Neural progenitor cell (in vitro differentiated cells): ENCODE data around the gene TIMM22. TPM values are rescaled to one million over a fixed set of nuclear protein-coding genes. Genes with fewer than 3 reads are reported as not detected.

ENCODE experiments used
- DNase-seq: peaks from one replicate; pipeline ENCODE4 v3.0.0-alpha.2; 2016; ENCODE audit warnings: low spot score
- H2AFZ ChIP-seq: fragments of 200-600 bp; sonication (generic); replicated peaks from 2 replicates; pipeline ENCODE4 v1.6.1; 2016; ENCODE audit warnings: antibody characterized with exemption
- H3F3A ChIP-seq: fragments of 200-600 bp; sonication (generic); 2 replicates; pipeline ENCODE4 v1.6.1; 2016; ENCODE audit warnings: antibody characterized with exemption, low read depth
- H3K27ac ChIP-seq: fragments of 200-600 bp; sonication (generic); 2 replicates; pipeline ENCODE4 v1.5.1; 2016; ENCODE audit warnings: mild to moderate bottlenecking
- H3K27me3 ChIP-seq: fragments of 200-600 bp; sonication (generic); 2 replicates; pipeline ENCODE4 v1.6.1; 2016; ENCODE audit warnings: mild to moderate bottlenecking, moderate library complexity
- H3K36me3 ChIP-seq: fragments of 200-600 bp; sonication (generic); 2 replicates; pipeline ENCODE4 v1.5.1; 2016
- H3K4me1 ChIP-seq: fragments of 200-600 bp; sonication (generic); 2 replicates; pipeline ENCODE4 v1.6.1; 2016; ENCODE audit warnings: mixed run types
- H3K4me2 ChIP-seq: fragments of 200-600 bp; sonication (generic); 2 replicates; pipeline ENCODE4 v1.6.1; 2016
- H3K4me3 ChIP-seq: fragments of 200-600 bp; sonication (generic); 2 replicates; pipeline ENCODE4 v1.5.1; 2016
- H3K79me2 ChIP-seq: fragments of 200-600 bp; sonication (generic); 2 replicates; pipeline ENCODE4 v1.6.1; 2016; ENCODE audit warnings: low read depth
- H3K9ac ChIP-seq: fragments of 200-600 bp; sonication (generic); 2 replicates; pipeline ENCODE4 v1.6.1; 2016
- H3K9me3 ChIP-seq: fragments of 200-600 bp; sonication (generic); 2 replicates; pipeline ENCODE4 v1.5.1; 2016; ENCODE audit warnings: low read depth
- H4K20me1 ChIP-seq: fragments of 200-600 bp; sonication (generic); 2 replicates; pipeline ENCODE4 v1.6.1; 2016; ENCODE audit warnings: low read depth
- H3K27ac Mint-ChIP-seq: 3 replicates; pipeline ENCODE4 v1.8.0; 2021; ENCODE audit warnings: mixed read lengths
- H3K27me3 Mint-ChIP-seq: 2 replicates; pipeline ENCODE4 v1.8.0; 2022; ENCODE audit warnings: low read depth, mild to moderate bottlenecking, inconsistent platforms, moderate library complexity, mixed read lengths; ENCODE audit not compliant: insufficient read depth
- H3K36me3 Mint-ChIP-seq: 3 replicates; pipeline ENCODE4 v1.8.0; 2021; ENCODE audit warnings: mixed read lengths
- H3K4me1 Mint-ChIP-seq: 3 replicates; pipeline ENCODE4 v1.8.0; 2021; ENCODE audit warnings: mixed read lengths
- H3K4me3 Mint-ChIP-seq: 3 replicates; pipeline ENCODE4 v1.8.0; 2021; ENCODE audit warnings: mild to moderate bottlenecking, moderate library complexity, mixed read lengths
- H3K9me3 Mint-ChIP-seq: 3 replicates; pipeline ENCODE4 v1.8.0; 2020; ENCODE audit warnings: mixed read lengths
- EZH2 ChIP-seq: fragments of 200-600 bp; sonication (generic); IDR thresholded peaks from 2 replicates; pipeline ENCODE4 v1.6.1; 2017; ENCODE audit warnings: antibody characterized with exemption, mild to moderate bottlenecking, moderate library complexity
- EZH2phosphoT487 ChIP-seq: fragments of 200-600 bp; sonication (generic); IDR thresholded peaks from 2 replicates; pipeline ENCODE4 v1.6.1; 2017; ENCODE audit warnings: antibody characterized with exemption
- total RNA-seq: library from RNA; depleted of rRNA; stranded (reverse); fragments of >200 nt; gene quantifications from 2 replicates; pipeline ENCODE4 v1.2.3, GENCODE V29; 2015; ENCODE audit warnings: low replicate concordance
- TF ChIP-seq, protein P1 (sequence below): fragments of 200-600 bp; sonication (generic); IDR thresholded peaks from 2 replicates; pipeline ENCODE4 v1.5.1; 2017; ENCODE audit warnings: antibody characterized with exemption, mild to moderate bottlenecking

The TIMM22 gene
- total RNA-seq, 1 donor from 2014 or later = 11.7 TPM

DNA sequence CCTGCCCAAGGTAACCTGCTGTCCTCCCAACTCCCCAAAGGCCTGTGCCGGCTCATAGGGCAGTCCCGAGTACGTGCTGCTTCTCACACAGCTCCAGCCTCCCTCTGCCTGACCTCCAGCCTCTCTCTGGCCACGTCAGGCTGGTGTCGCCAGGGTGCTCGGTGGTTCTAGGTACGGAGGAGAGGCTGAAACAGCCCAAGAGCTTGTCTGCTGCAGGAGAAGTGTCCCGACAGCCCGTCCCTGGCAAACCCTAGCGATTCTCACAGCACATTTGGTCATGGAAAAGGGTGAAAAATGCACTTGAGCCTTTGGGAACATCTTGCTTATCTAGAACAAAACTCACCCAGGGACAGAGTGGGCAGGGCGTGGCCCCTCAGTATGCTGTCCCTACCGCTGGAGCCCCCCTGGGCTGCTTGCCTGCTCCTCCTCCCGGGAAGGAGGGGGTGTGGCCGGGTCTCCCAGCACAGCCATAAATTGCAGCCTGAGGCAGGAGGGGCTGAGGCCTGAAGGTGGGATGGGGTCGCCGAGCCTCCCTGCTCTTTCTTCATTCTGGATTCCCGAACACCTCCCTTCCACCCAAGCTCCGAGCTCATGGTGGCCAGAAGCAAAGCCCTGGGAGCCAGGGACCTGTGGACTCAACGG, 40.4 kb downstream of the TIMM22 start:
- peaks cover 17% of the 10 kb centered on the region for H3K4me1 ChIP-seq
- H4K20me1 ChIP-seq = peaks cover 8% of the 10 kb centered on the region
- Mint-ChIP-seq H3K9me3 (no peaks in the 10 kb centered on the region), H3K36me3 (peaks cover 8% of the 10 kb centered on the region), H3K4me1 (peaks cover 25% of the 10 kb centered on the region), H3K4me3 (no peak overlapping the region), H3K27me3 (peaks cover 7% of the 10 kb centered on the region), H3K27ac (no peak overlapping the region)
- no peaks in the 10 kb centered on the region for H3K79me2 ChIP-seq
- H3K27ac ChIP-seq = no peak overlapping the region
- TF ChIP-seq, protein P1, sequence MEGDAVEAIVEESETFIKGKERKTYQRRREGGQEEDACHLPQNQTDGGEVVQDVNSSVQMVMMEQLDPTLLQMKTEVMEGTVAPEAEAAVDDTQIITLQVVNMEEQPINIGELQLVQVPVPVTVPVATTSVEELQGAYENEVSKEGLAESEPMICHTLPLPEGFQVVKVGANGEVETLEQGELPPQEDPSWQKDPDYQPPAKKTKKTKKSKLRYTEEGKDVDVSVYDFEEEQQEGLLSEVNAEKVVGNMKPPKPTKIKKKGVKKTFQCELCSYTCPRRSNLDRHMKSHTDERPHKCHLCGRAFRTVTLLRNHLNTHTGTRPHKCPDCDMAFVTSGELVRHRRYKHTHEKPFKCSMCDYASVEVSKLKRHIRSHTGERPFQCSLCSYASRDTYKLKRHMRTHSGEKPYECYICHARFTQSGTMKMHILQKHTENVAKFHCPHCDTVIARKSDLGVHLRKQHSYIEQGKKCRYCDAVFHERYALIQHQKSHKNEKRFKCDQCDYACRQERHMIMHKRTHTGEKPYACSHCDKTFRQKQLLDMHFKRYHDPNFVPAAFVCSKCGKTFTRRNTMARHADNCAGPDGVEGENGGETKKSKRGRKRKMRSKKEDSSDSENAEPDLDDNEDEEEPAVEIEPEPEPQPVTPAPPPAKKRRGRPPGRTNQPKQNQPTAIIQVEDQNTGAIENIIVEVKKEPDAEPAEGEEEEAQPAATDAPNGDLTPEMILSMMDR = no peak
- TF ChIP-seq EZH2 = no peak
- no peak for TF ChIP-seq EZH2phosphoT487
- no peaks in the 10 kb centered on the region for H3F3A ChIP-seq
- H3K4me2 ChIP-seq = no peak overlapping the region
- H3K27me3 ChIP-seq = peaks cover 6% of the 10 kb centered on the region
- H3K9me3 ChIP-seq = no peaks in the 10 kb centered on the region
- DNase-seq = no peak
- no peaks in the 10 kb centered on the region for H3K36me3 ChIP-seq
- no peak overlapping the region for H3K4me3 ChIP-seq
- no peak overlapping the region for H2AFZ ChIP-seq
- H3K9ac ChIP-seq = no peak overlapping the region

DNA sequence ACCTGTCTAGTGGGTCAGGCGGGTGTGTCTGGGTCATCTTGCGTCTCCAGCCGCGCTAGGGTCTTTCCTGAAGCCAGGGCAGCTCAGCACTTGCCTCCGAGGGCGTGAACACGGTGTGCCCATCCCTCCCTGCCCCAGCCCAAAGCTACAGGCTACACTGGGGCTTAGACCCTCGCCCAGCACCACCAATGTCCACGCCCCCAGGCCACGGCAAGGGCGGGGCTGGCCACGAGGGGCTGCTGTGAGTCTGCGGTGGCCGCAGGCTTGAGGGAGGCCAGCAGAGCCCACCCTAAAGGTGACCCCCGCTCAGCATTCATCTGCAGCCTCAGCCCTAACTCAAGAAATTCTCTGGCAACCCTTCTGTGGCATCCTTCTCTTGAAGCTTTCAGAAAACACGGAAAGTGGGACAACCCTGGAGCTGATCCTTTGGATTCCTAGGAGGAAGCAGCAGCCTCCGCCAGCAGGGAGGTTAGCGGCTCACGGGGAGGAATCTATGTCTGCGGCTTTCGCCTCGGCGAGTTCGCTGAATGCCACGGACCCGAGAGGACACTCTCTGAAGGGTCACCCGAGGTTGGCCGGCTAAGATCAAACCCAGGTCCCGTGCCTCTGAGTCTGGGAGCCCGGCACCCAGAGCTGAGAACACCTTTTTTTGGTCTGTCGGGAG, 41.7 kb downstream of the TIMM22 start:
- TF ChIP-seq EZH2 (no peak), EZH2phosphoT487 (no peak)
- TF ChIP-seq, protein P1 = no peak
- peaks cover 11% of the 10 kb centered on the region for H4K20me1 ChIP-seq
- peaks cover 19% of the 10 kb centered on the region for H3K4me1 ChIP-seq
- peaks cover 9% of the 10 kb centered on the region for H3K27me3 Mint-ChIP-seq
- no peak overlapping the region for H3K4me3 ChIP-seq
- H2AFZ ChIP-seq = no peak overlapping the region
- H3K27me3 ChIP-seq = no peaks in the 10 kb centered on the region
- H3K27ac Mint-ChIP-seq = no peak overlapping the region
- H3K27ac ChIP-seq = no peak overlapping the region
- H3K4me3 Mint-ChIP-seq = no peak overlapping the region
- H3K9me3 Mint-ChIP-seq = no peaks in the 10 kb centered on the region
- no peaks in the 10 kb centered on the region for H3K79me2 ChIP-seq
- H3K4me2 ChIP-seq = no peak overlapping the region
- H3F3A ChIP-seq = no peaks in the 10 kb centered on the region
- H3K9me3 ChIP-seq = no peaks in the 10 kb centered on the region
- DNase-seq = peak; percentile 48
- H3K4me1 Mint-ChIP-seq = peaks cover 26% of the 10 kb centered on the region
- peaks cover 12% of the 10 kb centered on the region for H3K36me3 Mint-ChIP-seq
- H3K9ac ChIP-seq = no peak overlapping the region
- no peaks in the 10 kb centered on the region for H3K36me3 ChIP-seq

DNA sequence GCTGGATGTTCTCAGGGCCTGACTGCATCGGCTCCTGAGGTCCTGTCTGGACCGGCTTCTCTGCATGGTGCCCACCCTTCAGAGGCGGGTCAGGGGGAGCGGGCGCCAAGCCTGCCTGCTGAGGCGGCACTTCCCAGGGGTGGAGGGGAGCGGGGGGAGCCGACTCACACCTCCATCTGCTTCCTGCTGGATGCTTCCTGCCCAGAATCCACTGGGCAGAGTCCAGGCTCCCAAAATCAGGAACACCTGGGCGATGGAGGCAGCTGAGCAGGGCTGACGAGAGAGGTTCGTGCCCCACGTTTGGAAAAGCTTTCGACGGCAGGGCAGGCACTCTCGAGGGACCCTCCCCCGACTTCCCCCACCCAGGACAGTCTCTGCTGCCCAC, 42.2 kb downstream of the TIMM22 start:
- Histone ChIP-seq H3K27ac (no peak overlapping the region), H3K4me2 (peak overlapping the region; percentile 31), H3K79me2 (no peaks in the 10 kb centered on the region), H3F3A (no peaks in the 10 kb centered on the region), H3K27me3 (no peaks in the 10 kb centered on the region), H3K9me3 (no peaks in the 10 kb centered on the region), H4K20me1 (peaks cover 14% of the 10 kb centered on the region), H3K9ac (no peak overlapping the region), H3K36me3 (no peaks in the 10 kb centered on the region), H3K4me3 (no peak overlapping the region), H3K4me1 (peaks cover 23% of the 10 kb centered on the region), H2AFZ (no peak overlapping the region)
- Mint-ChIP-seq H3K4me3 (no peak overlapping the region), H3K27ac (no peak overlapping the region), H3K27me3 (peaks cover 9% of the 10 kb centered on the region), H3K4me1 (peaks cover 29% of the 10 kb centered on the region), H3K9me3 (no peaks in the 10 kb centered on the region), H3K36me3 (peaks cover 12% of the 10 kb centered on the region)
- no peak for DNase-seq
- TF ChIP-seq EZH2phosphoT487 (no peak), EZH2 (no peak)
- TF ChIP-seq, protein P1 = no peak
